Testis (tissue), 3 donors: ENCODE data around the gene ACP3. TPM values are rescaled to one million over a fixed set of nuclear protein-coding genes. Genes with fewer than 3 reads are reported as not detected.

Experiments
- DNase-seq: peaks from one replicate; pipeline ENCODE4 v3.0.0-alpha.2; 2019
- H3K27ac ChIP-seq, 2 donors: fragments of 200-600 bp; sonication (generic); one replicate each; pipeline ENCODE4 v1.5.1; 2019
- H3K27me3 ChIP-seq: fragments of 200-600 bp; sonication (generic); one replicate; pipeline ENCODE4 v1.5.1; 2019
- H3K36me3 ChIP-seq: fragments of 200-600 bp; sonication (generic); one replicate; pipeline ENCODE4 v1.5.1; 2017; ENCODE audit warnings: low read depth; ENCODE audit errors: missing control alignments
- H3K4me1 ChIP-seq: fragments of 200-600 bp; sonication (generic); one replicate; pipeline ENCODE4 v1.5.1; 2019
- H3K4me3 ChIP-seq, 2 donors: fragments of 200-600 bp; sonication (generic); one replicate each; pipeline ENCODE4 v1.5.1; 2017 to 2019
- H3K9me3 ChIP-seq: fragments of 200-600 bp; sonication (generic); one replicate; pipeline ENCODE4 v1.5.1; 2017
- POLR2A ChIP-seq: fragments of 450-650 bp; IDR thresholded peaks from one replicate; pipeline ENCODE4 v1.6.1; 2017; ENCODE audit warnings: antibody characterized with exemption, mild to moderate bottlenecking, moderate library complexity
- WGBS, 2 donors: methylation state at CpG; one replicate each; pipeline ENCODE4 v1.1.5; 2018; 5-methylcytosine and 5-hydroxymethylcytosine counted together
- intact Hi-C: fragments of 100-400 bp; cut with DNase I; formaldehyde crosslinking; loops from one replicate; pipeline ENCODE4 v1.15.1; 2023; ENCODE audit warnings: low total_unique reads
- polyA plus RNA-seq: library from polyadenylated mRNA; stranded (reverse); fragments of 350-450 nt; fragmentation: Illumina TruSeq; extraction: RNeasy Lipid Tissue Mini Kit (QIAGEN cat#74804); gene quantifications from one replicate; pipeline ENCODE4 v1.2.3, GENCODE V29; 2014; ENCODE audit warnings: low read depth, low replicate concordance; ENCODE audit not compliant: insufficient read depth
- total RNA-seq, 2 donors: library from RNA; depleted of rRNA; stranded (reverse); fragments of >200 nt; gene quantifications; one replicate each; pipeline ENCODE4 v1.2.3, GENCODE V29; 2016
- TF ChIP-seq, protein P1 (sequence below), 3 experiments: fragments of 450-650 bp in 2 of 3; fragments of 200-600 bp in 1 of 3; sonication (generic) in 1 of 3; IDR thresholded peaks; one replicate each; pipeline ENCODE4 v1.5.1; 2016 to 2019; ENCODE audit warnings: antibody characterized with exemption in 3 of 3, mild to moderate bottlenecking in 2 of 3, moderate library complexity in 1 of 3

Gene ACP3
- total and polyA plus RNA-seq, 3 donors from 2014 or later = 2.6 to 7.9 (median 5.8) TPM

DNA sequence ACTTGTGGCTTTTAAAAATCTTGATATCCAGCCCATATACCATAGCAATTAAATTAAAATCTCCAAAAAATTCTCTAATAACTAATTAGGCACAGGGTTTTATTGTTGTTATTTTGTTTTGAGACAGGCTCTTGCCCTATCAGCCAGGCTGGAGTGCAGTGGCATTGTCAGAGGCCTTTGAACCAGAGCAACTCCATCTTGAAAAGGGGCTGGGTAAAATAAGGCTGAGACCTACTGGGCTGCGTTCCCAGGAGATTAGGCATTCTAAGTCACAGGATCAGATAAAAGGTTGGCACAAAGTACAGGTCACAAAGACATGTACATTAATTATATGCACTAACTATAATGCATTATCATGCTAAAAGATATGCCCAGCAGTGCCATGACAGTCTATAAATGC is 31.2 kb upstream of the ACP3 start:
- WGBS, 2 donors = 44% methylated on average over 1 of the region's 1 CpG
- Histone ChIP-seq H3K27me3 (no peaks in the 10 kb centered on the region), H3K4me1 (peaks cover 7% of the 10 kb centered on the region), H3K9me3 (no peaks in the 10 kb centered on the region), H3K4me3 (no peak overlapping the region), H3K36me3 (no peaks in the 10 kb centered on the region), H3K27ac (peak overlapping the region; percentile 46 to 82)
- intact Hi-C loops = no loop called here
- no peak for TF ChIP-seq POLR2A
- TF ChIP-seq, protein P1, sequence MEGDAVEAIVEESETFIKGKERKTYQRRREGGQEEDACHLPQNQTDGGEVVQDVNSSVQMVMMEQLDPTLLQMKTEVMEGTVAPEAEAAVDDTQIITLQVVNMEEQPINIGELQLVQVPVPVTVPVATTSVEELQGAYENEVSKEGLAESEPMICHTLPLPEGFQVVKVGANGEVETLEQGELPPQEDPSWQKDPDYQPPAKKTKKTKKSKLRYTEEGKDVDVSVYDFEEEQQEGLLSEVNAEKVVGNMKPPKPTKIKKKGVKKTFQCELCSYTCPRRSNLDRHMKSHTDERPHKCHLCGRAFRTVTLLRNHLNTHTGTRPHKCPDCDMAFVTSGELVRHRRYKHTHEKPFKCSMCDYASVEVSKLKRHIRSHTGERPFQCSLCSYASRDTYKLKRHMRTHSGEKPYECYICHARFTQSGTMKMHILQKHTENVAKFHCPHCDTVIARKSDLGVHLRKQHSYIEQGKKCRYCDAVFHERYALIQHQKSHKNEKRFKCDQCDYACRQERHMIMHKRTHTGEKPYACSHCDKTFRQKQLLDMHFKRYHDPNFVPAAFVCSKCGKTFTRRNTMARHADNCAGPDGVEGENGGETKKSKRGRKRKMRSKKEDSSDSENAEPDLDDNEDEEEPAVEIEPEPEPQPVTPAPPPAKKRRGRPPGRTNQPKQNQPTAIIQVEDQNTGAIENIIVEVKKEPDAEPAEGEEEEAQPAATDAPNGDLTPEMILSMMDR (IDR thresholded peaks at IDR 0.05) = no peak
- DNase-seq = no peak

DNA sequence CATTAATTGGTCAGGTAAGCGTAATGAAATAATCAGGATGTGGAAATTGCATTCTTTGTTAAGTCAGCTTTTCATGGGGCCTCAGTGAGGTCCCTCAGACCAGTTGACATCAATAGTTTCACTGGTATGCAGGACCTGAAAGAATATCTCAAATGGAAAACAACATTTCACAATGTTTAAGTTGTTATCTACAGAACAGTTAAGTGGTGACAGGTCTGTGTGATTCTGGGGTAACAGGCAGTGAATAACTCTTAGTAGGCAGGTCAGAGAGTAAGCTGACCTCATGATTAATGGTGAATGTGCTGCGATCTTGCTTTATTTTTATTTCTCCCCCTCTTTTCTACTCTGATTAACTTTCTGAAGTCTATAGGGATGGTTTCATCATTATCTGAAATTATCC is 28.9 kb upstream of the ACP3 start:
- no peaks in the 10 kb centered on the region for H3K9me3 ChIP-seq
- intact Hi-C loops = no loop called here
- DNase-seq = no peak
- no peaks in the 10 kb centered on the region for H3K36me3 ChIP-seq
- 76 to 78% methylated on average over 2 of the region's 2 CpGs for WGBS, 2 donors
- H3K27me3 ChIP-seq = no peaks in the 10 kb centered on the region
- H3K4me1 ChIP-seq = peaks cover 7% of the 10 kb centered on the region
- TF ChIP-seq, protein P1 (IDR thresholded peaks at IDR 0.05) = no peak
- TF ChIP-seq POLR2A = no peak
- H3K4me3 ChIP-seq = no peak overlapping the region
- peak overlapping the region; percentile 33 to 50 for H3K27ac ChIP-seq

DNA sequence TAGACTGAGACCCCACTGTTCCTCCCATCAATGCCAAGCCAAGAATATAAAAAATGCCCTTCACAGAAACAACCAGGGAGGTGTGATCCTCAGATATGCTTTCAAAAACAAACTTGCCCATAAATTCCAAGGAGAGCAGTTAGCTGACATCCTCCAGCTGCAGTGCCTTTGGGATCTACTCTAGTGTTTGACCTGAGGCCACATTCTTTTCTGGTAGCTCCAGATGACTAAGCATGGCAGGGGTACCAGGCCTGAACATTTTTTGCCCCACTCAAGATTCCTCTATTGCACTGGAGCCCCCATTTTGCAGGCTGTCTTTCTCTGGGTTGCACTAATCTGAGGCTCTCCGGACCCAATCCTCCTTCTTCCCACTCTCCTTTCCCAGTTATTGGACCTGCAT is 27.9 kb upstream of the ACP3 start:
- TF ChIP-seq POLR2A = no peak
- TF ChIP-seq, protein P1 (IDR thresholded peaks at IDR 0.05) = no peak
- WGBS, 2 donors = 89 to 94% methylated on average over 1 of the region's 1 CpG
- intact Hi-C loops = no loop called here
- peak overlapping the region in 1 of 2 donors; percentile 50 for H3K27ac ChIP-seq
- no peak for DNase-seq
- no peaks in the 10 kb centered on the region for H3K9me3 ChIP-seq
- H3K36me3 ChIP-seq = no peaks in the 10 kb centered on the region
- peaks cover 7% of the 10 kb centered on the region for H3K4me1 ChIP-seq
- no peak overlapping the region for H3K4me3 ChIP-seq
- no peaks in the 10 kb centered on the region for H3K27me3 ChIP-seq

DNA sequence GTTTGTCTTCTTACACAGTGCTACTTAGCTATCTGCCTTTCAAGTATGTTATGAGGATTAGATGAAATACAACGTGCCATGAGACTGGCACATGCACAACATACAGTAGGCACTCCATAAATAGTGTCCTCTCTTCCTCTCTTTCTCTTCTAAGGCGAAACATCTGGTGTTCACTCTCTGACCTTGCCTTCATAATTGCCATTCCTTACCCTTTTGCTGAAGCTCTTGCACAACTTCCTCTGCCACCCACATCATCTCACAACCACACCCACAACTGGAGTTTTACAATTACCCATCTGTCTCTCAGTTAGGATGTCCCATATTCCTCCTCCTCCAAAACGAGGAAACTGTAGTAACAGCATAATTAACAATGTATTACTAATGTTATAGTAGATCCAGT is 26.4 kb upstream of the ACP3 start:
- no peak for DNase-seq
- Histone ChIP-seq H3K4me3 (no peak overlapping the region), H3K36me3 (no peaks in the 10 kb centered on the region), H3K9me3 (no peaks in the 10 kb centered on the region), H3K27me3 (no peaks in the 10 kb centered on the region), H3K4me1 (peaks cover 7% of the 10 kb centered on the region), H3K27ac (no peak overlapping the region)
- intact Hi-C loops = no loop called here
- 61 to 64% methylated on average over 3 of the region's 3 CpGs for WGBS, 2 donors
- TF ChIP-seq, protein P1 (IDR thresholded peaks at IDR 0.05) = no peak
- no peak for TF ChIP-seq POLR2A

DNA sequence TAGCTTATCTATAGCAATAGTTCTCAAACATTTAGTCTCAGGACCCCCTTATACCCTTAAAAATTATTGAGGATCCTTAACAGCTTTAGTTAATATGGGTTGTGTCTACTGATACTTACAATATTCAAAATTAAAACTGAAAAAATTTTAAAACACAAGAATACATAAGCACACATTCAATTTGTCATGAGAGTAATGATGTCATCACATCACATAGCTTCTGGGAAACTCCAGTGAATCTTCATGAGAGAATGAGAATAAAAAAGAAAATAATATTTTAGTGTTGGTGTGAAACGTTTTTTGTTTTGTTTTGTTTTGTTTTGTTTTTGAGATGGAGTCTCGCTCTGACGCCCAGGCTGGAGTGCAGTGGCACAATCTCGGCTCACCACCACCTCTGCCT is 25.2 kb upstream of the ACP3 start:
- DNase-seq = no peak
- no peaks in the 10 kb centered on the region for H3K27me3 ChIP-seq
- H3K9me3 ChIP-seq = no peaks in the 10 kb centered on the region
- TF ChIP-seq, protein P1 (IDR thresholded peaks at IDR 0.05) = no peak
- TF ChIP-seq POLR2A = no peak
- no peaks in the 10 kb centered on the region for H3K36me3 ChIP-seq
- H3K4me1 ChIP-seq = peaks cover 7% of the 10 kb centered on the region
- H3K4me3 ChIP-seq = no peak overlapping the region
- intact Hi-C loops = no loop called here
- 68% methylated on average over 4 of the region's 4 CpGs for WGBS, 2 donors
- no peak overlapping the region for H3K27ac ChIP-seq
